ENCODE measurements around the gene TREML4. TPM values are rescaled to one million over a fixed set of nuclear protein-coding genes. Genes with fewer than 3 reads are reported as not detected.

The TREML4 gene
- total and polyA plus RNA-seq, 4 donors = 0.08 to 0.31 TPM; not detected in 2

DNA sequence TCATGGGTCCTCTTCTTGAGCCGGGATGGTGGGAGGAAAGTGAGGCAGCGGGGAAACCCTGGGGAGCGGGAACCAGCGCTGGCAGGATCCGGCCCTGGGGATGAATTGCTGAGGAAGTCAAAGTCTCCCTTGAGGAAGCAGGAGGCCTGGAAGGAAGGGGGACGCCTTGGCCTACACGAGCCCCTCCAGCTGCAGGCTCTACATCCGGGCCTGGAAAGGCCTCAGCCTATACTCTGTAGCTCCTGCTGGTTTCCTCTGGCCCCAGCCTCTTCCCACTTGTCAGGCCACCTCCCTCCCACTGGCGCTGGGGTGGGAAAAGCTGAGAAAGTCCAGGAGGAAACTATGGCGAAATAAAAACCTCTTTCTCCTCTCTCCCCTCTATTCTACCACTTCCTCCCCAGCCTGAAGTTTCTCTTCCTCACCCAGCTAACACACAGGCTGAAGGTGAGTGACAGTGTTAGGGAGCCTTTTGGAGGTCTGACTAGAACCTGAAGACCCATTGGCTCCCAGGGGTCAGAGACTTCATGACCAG, 42.1 kb upstream of the TREML4 start:
- H3K27ac ChIP-seq (ENCODE audit: low read depth in 1 of 2, low read length in 2 of 2) = no peak overlapping the region
- no peak for TF ChIP-seq EGR1 (IDR thresholded peaks at IDR 0.05; ENCODE audit: low read depth in 2 of 2)
- TF ChIP-seq GABPA (IDR thresholded peaks at IDR 0.05 in 1 of 2, conservative IDR thresholded peaks at IDR 0.05 in 1 of 2) = no peak
- TF ChIP-seq RAD21 (IDR thresholded peaks at IDR 0.05) = no peak
- no peak for TF ChIP-seq TAF1 (conservative IDR thresholded peaks at IDR 0.05)
- no peak for TF ChIP-seq HNF4G (IDR thresholded peaks at IDR 0.05)
- TF ChIP-seq, protein P1, sequence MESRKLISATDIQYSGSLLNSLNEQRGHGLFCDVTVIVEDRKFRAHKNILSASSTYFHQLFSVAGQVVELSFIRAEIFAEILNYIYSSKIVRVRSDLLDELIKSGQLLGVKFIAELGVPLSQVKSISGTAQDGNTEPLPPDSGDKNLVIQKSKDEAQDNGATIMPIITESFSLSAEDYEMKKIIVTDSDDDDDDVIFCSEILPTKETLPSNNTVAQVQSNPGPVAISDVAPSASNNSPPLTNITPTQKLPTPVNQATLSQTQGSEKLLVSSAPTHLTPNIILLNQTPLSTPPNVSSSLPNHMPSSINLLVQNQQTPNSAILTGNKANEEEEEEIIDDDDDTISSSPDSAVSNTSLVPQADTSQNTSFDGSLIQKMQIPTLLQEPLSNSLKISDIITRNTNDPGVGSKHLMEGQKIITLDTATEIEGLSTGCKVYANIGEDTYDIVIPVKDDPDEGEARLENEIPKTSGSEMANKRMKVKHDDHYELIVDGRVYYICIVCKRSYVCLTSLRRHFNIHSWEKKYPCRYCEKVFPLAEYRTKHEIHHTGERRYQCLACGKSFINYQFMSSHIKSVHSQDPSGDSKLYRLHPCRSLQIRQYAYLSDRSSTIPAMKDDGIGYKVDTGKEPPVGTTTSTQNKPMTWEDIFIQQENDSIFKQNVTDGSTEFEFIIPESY (IDR thresholded peaks at IDR 0.05) = no peak
- TF ChIP-seq RXRA (IDR thresholded peaks at IDR 0.05) = no peak
- no peak for TF ChIP-seq YY1 (IDR thresholded peaks at IDR 0.05)
- no peak for TF ChIP-seq MAX (IDR thresholded peaks at IDR 0.05)
- TF ChIP-seq, protein P2, sequence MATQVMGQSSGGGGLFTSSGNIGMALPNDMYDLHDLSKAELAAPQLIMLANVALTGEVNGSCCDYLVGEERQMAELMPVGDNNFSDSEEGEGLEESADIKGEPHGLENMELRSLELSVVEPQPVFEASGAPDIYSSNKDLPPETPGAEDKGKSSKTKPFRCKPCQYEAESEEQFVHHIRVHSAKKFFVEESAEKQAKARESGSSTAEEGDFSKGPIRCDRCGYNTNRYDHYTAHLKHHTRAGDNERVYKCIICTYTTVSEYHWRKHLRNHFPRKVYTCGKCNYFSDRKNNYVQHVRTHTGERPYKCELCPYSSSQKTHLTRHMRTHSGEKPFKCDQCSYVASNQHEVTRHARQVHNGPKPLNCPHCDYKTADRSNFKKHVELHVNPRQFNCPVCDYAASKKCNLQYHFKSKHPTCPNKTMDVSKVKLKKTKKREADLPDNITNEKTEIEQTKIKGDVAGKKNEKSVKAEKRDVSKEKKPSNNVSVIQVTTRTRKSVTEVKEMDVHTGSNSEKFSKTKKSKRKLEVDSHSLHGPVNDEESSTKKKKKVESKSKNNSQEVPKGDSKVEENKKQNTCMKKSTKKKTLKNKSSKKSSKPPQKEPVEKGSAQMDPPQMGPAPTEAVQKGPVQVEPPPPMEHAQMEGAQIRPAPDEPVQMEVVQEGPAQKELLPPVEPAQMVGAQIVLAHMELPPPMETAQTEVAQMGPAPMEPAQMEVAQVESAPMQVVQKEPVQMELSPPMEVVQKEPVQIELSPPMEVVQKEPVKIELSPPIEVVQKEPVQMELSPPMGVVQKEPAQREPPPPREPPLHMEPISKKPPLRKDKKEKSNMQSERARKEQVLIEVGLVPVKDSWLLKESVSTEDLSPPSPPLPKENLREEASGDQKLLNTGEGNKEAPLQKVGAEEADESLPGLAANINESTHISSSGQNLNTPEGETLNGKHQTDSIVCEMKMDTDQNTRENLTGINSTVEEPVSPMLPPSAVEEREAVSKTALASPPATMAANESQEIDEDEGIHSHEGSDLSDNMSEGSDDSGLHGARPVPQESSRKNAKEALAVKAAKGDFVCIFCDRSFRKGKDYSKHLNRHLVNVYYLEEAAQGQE (IDR thresholded peaks at IDR 0.05) = no peak
- no peak for TF ChIP-seq CTCF (IDR thresholded peaks at IDR 0.05; ENCODE audit: low read depth, low read length, missing input control)
- no peak for TF ChIP-seq HNF4A (conservative IDR thresholded peaks at IDR 0.05)
- no peak for TF ChIP-seq ATF3 (IDR thresholded peaks at IDR 0.05)
- DNase-seq (ENCODE audit: low spot score) = no peak
- H3K4me1 ChIP-seq (ENCODE audit: control insufficient read depth in 4 of 4, insufficient read depth in 4 of 4, low read length in 3 of 4) = no peaks in the 10 kb centered on the region
- 78% methylated on average over 10 of the region's 10 CpGs for WGBS
- no peak overlapping the region for H3K4me3 ChIP-seq (ENCODE audit: low read depth in 1 of 3, low read length in 3 of 3)
- H3K9me3 ChIP-seq (ENCODE audit: control insufficient read depth in 4 of 4, low read length in 3 of 4) = peaks cover 0 to 10% (median 3%) of the 10 kb centered on the region in 4 donors
- H3K9ac ChIP-seq (ENCODE audit: low read depth in 1 of 2, low read length in 2 of 2) = no peak overlapping the region
- H3K36me3 ChIP-seq (ENCODE audit: control insufficient read depth in 4 of 4, insufficient read depth in 3 of 4, low read depth in 1 of 4, low read length in 3 of 4) = no peaks in the 10 kb centered on the region
- H3K27me3 ChIP-seq (ENCODE audit: control insufficient read depth in 4 of 4, insufficient read depth in 4 of 4, low read length in 3 of 4) = no peaks in the 10 kb centered on the region
